Central memory CD8-positive, alpha-beta T cell (primary cell): ENCODE data around the gene NTMT1.
"Not testable (repeated sequence)": the region's sequence is repeated elsewhere in the genome, so short reads cannot be mapped to it uniquely, and the experiment has no call there.

Experiments used
- ATAC-seq: fragments of 150-1000 bp; cut with Tn5 transposase; replicated peaks from 2 replicates; pipeline ENCODE4 v1.10.0; 2022; ENCODE audit warnings: mild to moderate bottlenecking, moderate FRiP score, moderate number of reproducible peaks; ENCODE audit not compliant: poor library complexity, severe bottlenecking; ENCODE audit errors: extremely low read depth
- DNase-seq, 2 donors: peaks; one replicate each; pipeline ENCODE4 v3.0.0; 2021; ENCODE audit warnings: low spot score in 2 of 2
- H3K27ac Mint-ChIP-seq: one replicate; pipeline ENCODE4 v1.8.0; 2022; ENCODE audit warnings: low read depth, mild to moderate bottlenecking, moderate library complexity, mixed read lengths
- H3K27me3 Mint-ChIP-seq: one replicate; pipeline ENCODE4 v1.8.0; 2022; ENCODE audit warnings: mixed read lengths
- H3K36me3 Mint-ChIP-seq: one replicate; pipeline ENCODE4 v1.8.0; 2022; ENCODE audit warnings: mild to moderate bottlenecking, moderate library complexity, mixed read lengths; ENCODE audit not compliant: insufficient read depth
- H3K4me1 Mint-ChIP-seq: one replicate; pipeline ENCODE4 v1.8.0; 2022; ENCODE audit warnings: mixed read lengths
- H3K4me3 Mint-ChIP-seq: one replicate; pipeline ENCODE4 v1.8.0; 2022; ENCODE audit warnings: mild to moderate bottlenecking, moderate library complexity, mixed read lengths
- H3K9me3 Mint-ChIP-seq: one replicate; pipeline ENCODE4 v1.8.0; 2022; ENCODE audit warnings: mixed read lengths

Gene NTMT1

DNA sequence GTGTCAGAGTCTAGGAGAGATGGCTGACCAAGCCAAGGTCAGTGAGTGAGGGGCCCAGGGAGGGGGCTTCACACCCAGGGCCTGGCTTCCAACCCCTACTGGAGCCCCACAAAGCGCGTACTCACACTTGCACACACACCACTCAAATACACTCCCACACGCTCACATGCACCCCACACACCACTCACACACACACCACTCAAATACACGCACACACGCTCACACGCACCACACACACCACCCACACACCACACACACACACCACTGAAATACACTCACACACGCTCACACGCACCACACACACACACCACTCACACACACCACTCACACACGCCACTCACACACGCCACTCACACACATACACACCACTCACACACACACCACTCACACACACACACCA is 21.7 kb downstream of the NTMT1 start:
- Mint-ChIP-seq H3K9me3 (no peaks in the 10 kb centered on the region), H3K27ac (no peak overlapping the region)
- ATAC-seq: no peak

DNA sequence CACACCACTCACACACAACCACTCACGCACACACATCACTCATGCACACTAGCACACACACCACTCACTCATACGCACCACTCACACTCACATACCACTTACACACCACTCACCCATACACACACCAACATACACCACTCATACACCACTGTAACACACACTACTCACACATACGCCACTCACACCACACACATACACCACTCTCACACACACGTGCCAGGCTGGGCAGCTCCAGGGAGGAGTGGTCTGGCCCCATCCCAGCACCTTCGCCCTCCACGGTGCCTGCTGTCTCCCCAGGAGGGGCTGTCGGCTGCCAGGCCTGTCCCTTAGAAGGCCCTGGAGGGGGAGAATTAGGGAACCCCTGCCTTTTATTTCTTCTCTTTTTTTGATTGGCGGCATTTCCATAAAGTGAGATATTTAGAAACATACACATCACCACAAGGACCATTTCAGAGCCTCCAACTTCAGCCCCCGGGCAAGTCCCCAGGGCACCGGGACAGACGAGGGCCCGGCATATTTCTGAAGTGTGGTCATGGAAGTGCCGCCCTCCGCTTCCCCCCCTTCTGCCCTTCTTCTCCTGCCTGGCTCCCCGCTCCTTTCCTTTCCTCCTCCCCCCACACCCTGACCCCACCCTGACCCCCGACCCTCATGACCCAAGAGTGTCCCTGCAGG is 22.3 kb downstream of the NTMT1 start:
- Mint-ChIP-seq H3K36me3 (peaks cover 2% of the 10 kb centered on the region), H3K9me3 (no peaks in the 10 kb centered on the region), H3K4me1 (no peaks in the 10 kb centered on the region), H3K27ac (no peak overlapping the region), H3K27me3 (no peaks in the 10 kb centered on the region), H3K4me3 (no peak overlapping the region)
- no peak for DNase-seq
- no peak for ATAC-seq

More for the DNA sequence above, 21.7 kb downstream of the NTMT1 start:
- Mint-ChIP-seq H3K36me3 (peaks cover 4% of the 10 kb centered on the region), H3K4me1 (no peaks in the 10 kb centered on the region), H3K4me3 (no peak overlapping the region), H3K27me3 (no peaks in the 10 kb centered on the region)
- no peak for DNase-seq

DNA sequence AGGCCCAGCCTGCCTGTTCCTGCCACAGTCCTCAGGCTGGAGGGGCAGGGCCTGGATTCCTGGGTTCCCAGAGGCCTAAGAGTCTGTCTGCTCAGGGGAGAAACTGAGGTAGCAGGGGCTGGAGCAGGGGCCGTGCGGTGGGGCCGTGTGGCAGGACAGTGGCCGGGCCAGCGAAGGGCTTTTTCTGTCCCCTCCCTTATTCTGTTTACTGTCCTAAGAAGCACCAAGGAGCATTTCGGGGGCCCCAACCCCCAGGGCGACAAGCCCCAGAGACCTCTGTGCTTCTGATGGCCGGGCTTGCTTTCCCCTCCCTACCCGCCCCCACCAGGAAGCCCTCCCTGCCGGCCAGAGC is 22.8 kb downstream of the NTMT1 start:
- no peak overlapping the region for H3K27ac Mint-ChIP-seq
- no peak for ATAC-seq
- H3K4me3 Mint-ChIP-seq: no peak overlapping the region

DNA sequence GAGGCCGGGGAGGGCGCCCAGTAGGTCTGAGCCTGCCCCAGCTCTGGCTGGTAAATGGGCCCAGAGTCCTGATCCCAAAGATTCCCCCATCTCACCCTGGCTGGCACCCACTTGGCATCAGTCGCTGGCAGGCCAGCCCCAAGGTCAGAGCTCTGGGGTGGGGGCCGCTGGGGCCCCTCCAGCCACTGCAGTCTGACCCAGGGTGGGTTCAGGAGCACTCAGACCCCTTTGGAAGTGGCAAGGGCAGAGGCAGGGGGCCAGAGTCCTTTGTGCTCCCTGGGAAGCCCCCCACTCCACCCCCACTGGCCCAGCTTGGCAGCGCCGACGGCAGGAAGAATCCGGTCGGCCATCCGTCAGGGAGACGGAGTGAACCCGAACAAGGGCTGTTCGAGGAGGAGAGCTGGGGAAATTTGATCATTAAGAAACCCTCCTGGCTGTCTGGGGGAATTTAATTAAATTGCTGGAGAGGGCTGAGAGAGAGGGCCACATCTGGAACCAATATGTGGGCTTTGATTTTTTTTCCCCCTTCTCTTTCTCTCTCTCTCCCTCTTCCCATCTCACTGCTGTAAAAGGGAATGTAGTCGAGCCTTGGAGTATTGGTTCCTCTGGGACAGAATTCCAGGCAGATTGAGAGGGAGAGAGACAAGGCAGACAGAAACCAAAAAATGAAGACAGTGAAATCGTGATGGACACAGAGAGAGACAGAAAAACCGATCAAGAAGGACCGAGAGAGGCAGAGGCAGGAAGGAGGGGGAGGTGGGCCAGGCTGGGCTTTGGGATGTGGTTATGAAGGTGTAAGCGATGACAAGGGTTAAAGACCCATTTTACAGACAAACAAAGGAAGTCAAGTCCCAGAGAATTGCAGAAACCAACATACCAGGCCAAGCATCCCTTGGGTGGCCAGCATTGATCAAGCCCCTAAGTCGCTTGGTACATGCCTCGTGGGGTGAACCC is 24.0 kb downstream of the NTMT1 start:
- Mint-ChIP-seq H3K4me1 (no peaks in the 10 kb centered on the region), H3K27ac (no peak overlapping the region), H3K9me3 (no peaks in the 10 kb centered on the region), H3K36me3 (peaks cover 4% of the 10 kb centered on the region), H3K27me3 (no peaks in the 10 kb centered on the region), H3K4me3 (no peak overlapping the region)
- DNase-seq (no peak), ATAC-seq (no peak)

More for the DNA sequence above, 22.8 kb downstream of the NTMT1 start:
- Mint-ChIP-seq H3K27me3 (no peaks in the 10 kb centered on the region), H3K4me1 (no peaks in the 10 kb centered on the region), H3K36me3 (peaks cover 3% of the 10 kb centered on the region), H3K9me3 (no peaks in the 10 kb centered on the region)
- no peak for DNase-seq

DNA sequence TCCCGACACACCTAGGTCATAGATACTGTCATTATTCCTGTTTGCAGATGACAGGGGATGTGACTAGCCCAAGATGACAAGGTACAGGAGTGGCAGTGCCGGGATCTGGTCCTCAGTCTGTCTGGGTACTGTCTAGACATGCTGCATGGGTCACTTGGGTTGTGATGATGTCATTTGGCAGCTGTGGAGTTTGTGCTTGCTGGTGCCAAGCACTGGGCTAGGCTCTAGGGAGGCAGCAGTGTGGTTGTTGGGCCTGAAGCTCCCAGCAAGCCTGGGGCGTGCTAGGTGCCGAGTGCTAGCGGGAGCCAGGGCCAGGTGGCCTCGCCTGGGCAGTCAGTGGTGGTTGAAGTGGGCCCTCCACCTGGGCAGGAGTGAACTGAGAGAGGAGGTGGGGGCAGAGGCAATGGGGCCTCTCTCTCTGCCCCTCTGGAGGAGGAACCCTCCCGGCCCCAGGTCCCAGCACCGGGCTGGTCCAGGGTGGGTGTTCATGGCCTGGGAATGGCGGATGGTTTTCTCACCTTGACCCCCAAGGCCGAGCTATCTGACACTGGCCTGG is 24.8 kb downstream of the NTMT1 start:
- H3K9me3 Mint-ChIP-seq: no peaks in the 10 kb centered on the region
- H3K4me3 Mint-ChIP-seq: no peak overlapping the region
- no peaks in the 10 kb centered on the region for H3K27me3 Mint-ChIP-seq
- ATAC-seq: peak; percentile 24
- no peak for DNase-seq
- H3K27ac Mint-ChIP-seq: no peak overlapping the region
- peaks cover 2% of the 10 kb centered on the region for H3K36me3 Mint-ChIP-seq
- no peaks in the 10 kb centered on the region for H3K4me1 Mint-ChIP-seq

DNA sequence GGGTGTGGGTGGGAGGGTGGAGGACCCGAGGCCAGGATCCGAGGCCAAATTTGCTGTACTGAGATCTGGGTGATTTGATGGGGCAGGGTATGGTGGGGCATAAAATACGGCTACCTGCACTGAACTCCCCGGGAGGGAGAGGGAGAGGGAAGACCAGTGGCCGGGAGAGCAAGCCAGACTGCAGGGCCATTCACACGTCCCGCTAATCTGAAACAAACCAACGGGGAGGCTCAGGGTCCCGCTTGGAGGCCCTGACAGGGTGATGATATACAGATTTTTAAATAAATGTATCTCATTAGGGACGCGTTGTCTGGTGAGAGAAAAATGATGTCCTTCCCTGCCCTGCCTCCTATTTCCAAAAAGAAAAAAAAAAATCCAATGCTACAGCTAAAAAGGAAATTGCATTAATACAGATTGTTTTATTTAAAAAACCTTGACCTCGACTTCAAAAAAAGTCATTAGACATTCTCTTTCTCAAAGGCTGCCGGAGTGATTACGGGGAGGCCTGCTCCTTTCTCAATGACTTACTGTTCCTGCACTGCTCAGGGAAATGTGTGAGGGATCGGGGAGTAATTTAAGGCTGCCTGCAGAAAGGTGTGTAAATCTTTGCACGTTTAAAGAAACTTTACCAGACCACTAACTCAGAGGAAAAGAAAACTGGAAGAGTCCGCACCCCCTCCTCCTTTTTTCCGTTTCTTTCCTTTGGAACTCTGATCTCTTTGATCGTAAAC is 28.0 kb downstream of the NTMT1 start:
- Mint-ChIP-seq H3K4me1 (no peaks in the 10 kb centered on the region), H3K9me3 (no peaks in the 10 kb centered on the region), H3K4me3 (no peak overlapping the region), H3K27me3 (no peaks in the 10 kb centered on the region), H3K27ac (no peak overlapping the region), H3K36me3 (peaks cover 4% of the 10 kb centered on the region)
- no peak for ATAC-seq
- DNase-seq: no peak

DNA sequence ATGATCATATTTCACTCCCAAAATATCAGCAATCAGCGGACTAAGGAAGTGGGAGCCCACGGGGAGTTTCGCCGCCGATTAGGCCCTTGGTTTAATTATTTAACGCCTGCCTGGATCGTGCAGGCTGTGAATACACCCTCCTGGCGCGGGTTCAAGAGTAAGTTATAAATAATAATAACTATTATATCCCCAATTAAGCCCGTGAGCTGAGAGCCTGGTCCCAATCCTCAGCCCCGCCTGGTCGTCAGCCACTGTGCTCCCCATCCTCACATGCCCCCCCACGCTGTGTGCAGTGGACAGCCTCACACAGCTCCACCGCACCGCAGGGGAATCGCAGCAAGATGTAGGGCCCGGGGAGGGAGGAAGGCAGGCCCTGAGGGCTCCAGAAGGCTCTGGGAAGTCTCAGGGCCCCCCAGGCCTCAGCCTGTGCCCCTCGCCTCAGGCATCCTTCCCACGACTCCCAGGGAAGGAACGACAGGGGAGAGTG is 28.6 kb downstream of the NTMT1 start:
- H3K9me3 Mint-ChIP-seq: no peaks in the 10 kb centered on the region
- DNase-seq: no peak
- H3K36me3 Mint-ChIP-seq: peaks cover 4% of the 10 kb centered on the region
- no peaks in the 10 kb centered on the region for H3K4me1 Mint-ChIP-seq
- no peaks in the 10 kb centered on the region for H3K27me3 Mint-ChIP-seq
- H3K4me3 Mint-ChIP-seq: no peak overlapping the region
- no peak overlapping the region for H3K27ac Mint-ChIP-seq
- no peak for ATAC-seq

DNA sequence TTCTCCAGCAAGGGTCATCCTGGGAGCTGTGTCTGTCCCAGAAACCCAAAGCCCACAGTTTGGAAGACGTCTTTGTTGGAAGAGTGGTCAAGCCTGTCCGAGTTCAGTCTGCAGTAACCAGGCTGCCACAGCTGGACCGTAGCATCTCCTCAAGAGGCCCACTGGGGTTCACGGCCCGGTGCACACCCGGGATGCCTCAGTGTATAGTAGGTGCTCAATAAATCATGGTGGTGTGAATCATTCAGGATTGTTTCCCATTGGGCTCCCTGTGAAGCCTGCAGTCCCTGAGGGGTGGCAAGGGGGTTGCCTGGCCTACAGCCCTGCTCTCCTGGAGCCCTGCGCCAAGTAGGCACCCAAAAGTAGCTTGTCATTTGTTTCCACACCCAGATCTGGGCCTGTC is 29.2 kb downstream of the NTMT1 start:
- H3K27ac Mint-ChIP-seq: no peak overlapping the region
- no peaks in the 10 kb centered on the region for H3K4me1 Mint-ChIP-seq
- no peak overlapping the region for H3K4me3 Mint-ChIP-seq
- H3K36me3 Mint-ChIP-seq: peaks cover 4% of the 10 kb centered on the region
- no peaks in the 10 kb centered on the region for H3K9me3 Mint-ChIP-seq
- H3K27me3 Mint-ChIP-seq: no peaks in the 10 kb centered on the region
- ATAC-seq: no peak
- DNase-seq: no peak

DNA sequence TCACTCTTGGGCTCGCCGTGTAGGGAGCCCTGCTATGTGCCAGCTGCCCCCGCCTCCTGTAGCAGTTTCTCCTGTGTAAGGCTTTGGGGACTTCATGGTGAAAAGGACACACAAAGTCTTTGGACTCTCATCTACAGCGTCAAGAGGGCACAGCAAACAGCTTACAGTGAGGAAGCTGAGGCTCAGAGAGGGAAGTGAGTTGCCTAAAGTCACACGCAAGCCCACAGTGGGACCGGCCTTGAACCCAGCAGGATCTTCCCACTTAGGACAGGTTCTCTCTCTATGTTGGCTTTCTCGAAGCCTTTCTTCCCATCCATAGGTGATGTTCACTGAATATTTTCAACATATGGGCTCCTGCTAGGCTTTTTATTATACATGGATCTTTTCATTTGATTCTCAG is 29.7 kb downstream of the NTMT1 start:
- no peaks in the 10 kb centered on the region for H3K4me1 Mint-ChIP-seq
- H3K27ac Mint-ChIP-seq: no peak overlapping the region
- H3K36me3 Mint-ChIP-seq: peaks cover 4% of the 10 kb centered on the region
- no peak for DNase-seq
- no peak for ATAC-seq
- H3K4me3 Mint-ChIP-seq: no peak overlapping the region
- no peaks in the 10 kb centered on the region for H3K9me3 Mint-ChIP-seq
- no peaks in the 10 kb centered on the region for H3K27me3 Mint-ChIP-seq

DNA sequence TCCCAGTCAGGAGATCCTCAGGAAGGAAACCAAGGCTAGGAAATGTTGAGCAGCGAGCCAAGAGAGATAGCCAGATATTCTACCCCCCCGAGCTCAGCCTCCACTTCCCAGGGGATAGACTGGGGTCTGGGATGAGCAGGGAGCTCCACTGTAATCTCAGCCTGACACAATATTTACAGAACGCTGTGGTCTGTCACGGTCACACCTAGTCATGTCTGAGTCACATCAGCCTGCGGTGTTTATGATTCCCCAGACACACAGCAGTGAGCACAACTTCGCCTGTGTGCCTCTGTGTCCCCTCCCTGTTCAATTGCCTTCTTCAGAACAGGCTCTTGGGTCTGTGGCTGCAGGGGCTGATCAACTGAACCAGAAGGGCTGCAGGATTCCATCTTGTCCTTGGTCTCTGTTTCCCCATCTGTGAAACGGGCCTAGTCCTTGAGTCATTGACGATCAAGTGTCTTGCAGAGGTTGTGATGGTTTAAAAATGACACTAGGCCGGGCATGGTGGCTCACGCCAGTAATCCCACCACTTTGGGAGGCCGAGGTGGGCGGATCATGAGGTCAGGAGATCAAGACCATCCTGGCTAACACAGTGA is 30.9 kb downstream of the NTMT1 start:
- Mint-ChIP-seq H3K27me3 (no peaks in the 10 kb centered on the region), H3K4me1 (no peaks in the 10 kb centered on the region), H3K4me3 (no peak overlapping the region), H3K27ac (no peak overlapping the region), H3K9me3 (no peaks in the 10 kb centered on the region), H3K36me3 (peaks cover 5% of the 10 kb centered on the region)
- DNase-seq: no peak
- no peak for ATAC-seq

DNA sequence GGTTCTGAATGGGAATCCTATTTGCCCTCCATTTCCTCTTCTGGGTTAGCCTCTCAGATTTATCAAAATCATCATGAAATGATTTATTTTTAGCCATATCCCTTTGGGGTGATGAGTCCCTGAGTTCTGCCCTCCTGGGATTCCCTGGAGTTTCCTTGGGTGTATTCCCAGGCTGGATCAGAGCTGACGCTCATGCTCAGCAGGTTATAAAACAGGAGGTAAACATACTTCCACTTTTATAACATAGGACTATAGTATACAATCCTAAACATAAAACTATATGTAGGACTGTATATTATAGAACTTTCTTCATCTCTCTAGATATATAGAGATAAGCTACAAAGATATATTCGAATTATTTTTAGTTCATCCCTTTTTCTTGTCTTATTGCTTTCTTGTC is 35.1 kb downstream of the NTMT1 start:
- Mint-ChIP-seq H3K27ac (no peak overlapping the region), H3K4me3 (no peak overlapping the region), H3K36me3 (peaks cover 5% of the 10 kb centered on the region), H3K4me1 (peaks cover 5% of the 10 kb centered on the region), H3K9me3 (no peaks in the 10 kb centered on the region), H3K27me3 (peaks cover 11% of the 10 kb centered on the region)
- no peak for DNase-seq
- ATAC-seq: no peak

DNA sequence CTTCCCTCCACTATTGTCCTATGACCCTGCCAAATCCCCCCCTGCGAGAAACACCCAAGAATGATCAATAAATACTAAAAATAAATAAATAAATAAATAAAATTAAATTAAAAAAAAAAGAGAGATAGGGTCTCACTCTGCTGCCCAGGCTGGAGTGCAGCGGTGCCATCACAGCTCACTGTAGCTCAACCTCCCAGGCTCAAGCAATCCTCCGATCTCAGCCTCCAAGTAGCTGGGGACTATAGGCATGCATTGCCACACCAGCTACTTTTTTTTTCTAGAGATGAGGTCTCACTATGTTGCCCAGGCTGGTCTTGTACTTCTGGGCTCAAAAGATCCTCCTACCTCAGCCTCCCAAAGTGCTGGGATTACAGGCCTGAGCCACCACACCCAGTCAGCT is 36.3 kb downstream of the NTMT1 start:
- H3K4me1 Mint-ChIP-seq, DNase-seq, H3K4me3 Mint-ChIP-seq, ATAC-seq, H3K36me3 Mint-ChIP-seq, H3K9me3 Mint-ChIP-seq, H3K27ac Mint-ChIP-seq: not testable (repeated sequence)
- H3K27me3 Mint-ChIP-seq: peaks cover 15% of the 10 kb centered on the region
